Endothelial cell of umbilical vein (primary cell): Measurements from ENCODE around the gene NCR1. TPM values are rescaled to one million over a fixed set of nuclear protein-coding genes. Genes with fewer than 3 reads are reported as not detected.
"Not testable (repeated sequence)": the region's sequence is repeated elsewhere in the genome, so short reads cannot be mapped to it uniquely, and the experiment has no call there.

ENCODE experiments used
- BruUV-seq: library from RNA; stranded (reverse); fragments of 400-500 nt; replicated peaks from 2 replicates; lab custom pipeline; 2021; lab: Mats Ljungman, UMichigan
- CTCF ChIA-PET: fragments of 300-600, 350-600 bp; sonication (Branson Sonifier 250); formaldehyde crosslinking; loops from one replicate; lab custom pipeline; 2021; ENCODE audit warnings: antibody characterized with exemption, inconsistent platforms; lab: Charles Lee
- POLR2A ChIA-PET: fragments of 300-600, 350-600 bp; sonication (Branson Sonifier 250); formaldehyde crosslinking; loops from one replicate; lab custom pipeline; 2021; ENCODE audit warnings: antibody characterized with exemption, inconsistent platforms; lab: Charles Lee
- DNase-seq: peaks from one replicate; pipeline ENCODE4 v3.0.0-alpha.2; 2011; ENCODE audit warnings: low read depth, low spot score
- FAIRE-seq: peaks from 2 replicates; lab custom pipeline; 2011; peaks lifted over from hg19 to GRCh38; lab: Jason Lieb, UNC
- H2AFZ ChIP-seq: 2 replicates; pipeline ENCODE4 v1.6.0; 2012; ENCODE audit warnings: low read depth, low read length, control low read depth, inconsistent platforms
- H3K27ac ChIP-seq: 2 replicates; pipeline ENCODE4 v1.5.1; 2011; ENCODE audit warnings: low read depth, mild to moderate bottlenecking, control low read depth, low read length, moderate library complexity; ENCODE audit not compliant: insufficient read depth
- H3K27me3 ChIP-seq, 2 experiments: 2 replicates each; pipeline versions ENCODE4 v1.6.0 to v1.6.1; 2011; ENCODE audit warnings: low read length in 2 of 2, mixed read lengths in 1 of 2; ENCODE audit not compliant: control insufficient read depth in 2 of 2, insufficient read depth in 2 of 2
- H3K36me3 ChIP-seq, 2 experiments: 2 replicates in 1 of 2; 3 replicates in 1 of 2; pipeline ENCODE4 v1.5.1; 2011; ENCODE audit warnings: low read length in 2 of 2, mild to moderate bottlenecking in 1 of 2, moderate library complexity in 1 of 2; ENCODE audit not compliant: control insufficient read depth in 2 of 2, insufficient read depth in 2 of 2; ENCODE audit errors: extremely low read depth in 1 of 2
- H3K4me1 ChIP-seq: 3 replicates; pipeline ENCODE4 v1.5.1; 2011; ENCODE audit warnings: mild to moderate bottlenecking, low read length; ENCODE audit not compliant: control insufficient read depth, insufficient read depth; ENCODE audit errors: extremely low read depth
- H3K4me2 ChIP-seq: 2 replicates; pipeline ENCODE4 v1.6.1; 2011; ENCODE audit warnings: low read length, control low read depth, mixed read lengths; ENCODE audit not compliant: insufficient read depth
- H3K4me3 ChIP-seq, 3 experiments: fragments of 200-600 bp in 1 of 3; sonication (generic), shearing (Covaris generic) in 1 of 3; replicated peaks in 1 of 3; 2 replicates each; pipeline ENCODE4 v1.5.1; 2011 to 2016; ENCODE audit warnings: control low read depth in 3 of 3, low read length in 3 of 3, mild to moderate bottlenecking in 2 of 3, inconsistent platforms in 1 of 3, low read depth in 1 of 3, moderate library complexity in 1 of 3; ENCODE audit not compliant: insufficient read depth in 1 of 3
- H3K79me2 ChIP-seq: 2 replicates; pipeline ENCODE4 v1.6.0; 2012; ENCODE audit warnings: low read length, inconsistent platforms; ENCODE audit not compliant: control insufficient read depth, insufficient read depth
- H3K9ac ChIP-seq: replicated peaks from 2 replicates; pipeline ENCODE3; 2011; ENCODE audit warnings: low read length, control low read depth; ENCODE audit not compliant: insufficient read depth; ENCODE audit errors: extremely low read depth
- H3K9me1 ChIP-seq: replicated peaks from 3 replicates; pipeline ENCODE4 v1.6.0; 2011; ENCODE audit warnings: mild to moderate bottlenecking, low read length; ENCODE audit not compliant: control insufficient read depth, insufficient read depth; ENCODE audit errors: extremely low read depth
- H3K9me3 ChIP-seq: replicated peaks from 2 replicates; pipeline ENCODE4 v1.5.1; 2012; ENCODE audit warnings: low read length, inconsistent platforms; ENCODE audit not compliant: control insufficient read depth, insufficient read depth
- H4K20me1 ChIP-seq: replicated peaks from 2 replicates; pipeline ENCODE3; 2011; ENCODE audit warnings: mild to moderate bottlenecking, low read length; ENCODE audit not compliant: control insufficient read depth, insufficient read depth; ENCODE audit errors: extremely low read depth
- EZH2 ChIP-seq: IDR thresholded peaks from 2 replicates; pipeline ENCODE4 v1.6.1; 2012; ENCODE audit warnings: borderline replicate concordance, low read depth, mild to moderate bottlenecking, moderate library complexity, low read length, inconsistent platforms; ENCODE audit not compliant: severe bottlenecking
- FOS ChIP-seq: IDR thresholded peaks from 2 replicates; pipeline ENCODE4 v1.6.1; 2011; ENCODE audit warnings: mild to moderate bottlenecking, low read length, moderate library complexity, borderline replicate concordance; ENCODE audit not compliant: insufficient read depth
- GATA2 ChIP-seq: IDR thresholded peaks from 2 replicates; pipeline ENCODE4 v1.7.0; 2011; ENCODE audit warnings: low read depth, mild to moderate bottlenecking, moderate library complexity, mixed read lengths, low read length; ENCODE audit not compliant: insufficient read length, insufficient read depth
- JUN ChIP-seq: IDR thresholded peaks from 2 replicates; pipeline ENCODE4 v1.6.1; 2011; ENCODE audit warnings: borderline replicate concordance, low read depth; ENCODE audit not compliant: insufficient read length, insufficient read depth
- MAX ChIP-seq: IDR thresholded peaks from 2 replicates; pipeline ENCODE4 v1.6.1; 2011; ENCODE audit not compliant: insufficient read depth, insufficient read length
- MYC ChIP-seq: IDR thresholded peaks from one replicate; pipeline ENCODE4 v1.6.1; 2011; ENCODE audit warnings: mild to moderate bottlenecking, low read depth, low read length
- POLR2A ChIP-seq: IDR thresholded peaks from 2 replicates; pipeline ENCODE4 v1.6.1; 2012; ENCODE audit warnings: low read depth, mild to moderate bottlenecking, control low read depth, low read length
- POLR2AphosphoS5 ChIP-seq: IDR thresholded peaks from 2 replicates; pipeline ENCODE4 v1.6.1; 2012; ENCODE audit warnings: low read depth, mild to moderate bottlenecking, control low read depth, low read length, moderate library complexity; ENCODE audit not compliant: insufficient read depth
- dilution Hi-C: fragments of 300-500 bp; cut with MboI; formaldehyde crosslinking; loops from one replicate; pipeline ENCODE4 v1.15.0; 2019; ENCODE audit warnings: low sequenced_read_pairs; ENCODE audit not compliant: extremely low pct_ligation_motif_present
- intact Hi-C: fragments of 100-400 bp; cut with micrococcal nuclease; formaldehyde crosslinking; loops from one replicate; pipeline ENCODE4 v1.10.0; 2022
- polyA plus RNA-seq, 4 experiments: library from polyadenylated mRNA; depleted of rRNA in 3 of 4; stranded (reverse) in 3 of 4; unstranded in 1 of 4; fragments of >200 nt; gene quantifications; 2 replicates each; pipeline versions ENCODE4 v1.2.1 to v1.2.3, GENCODE V29; 2011 to 2012; ENCODE audit warnings: missing spikeins in 1 of 4
- total RNA-seq: library from RNA; stranded (reverse); gene quantifications from 2 replicates; pipeline ENCODE4 v1.2.3, GENCODE V29; 2021
- TF ChIP-seq, protein P1 (sequence below), 2 donors: IDR thresholded peaks; 1 replicate in 1 of 2; 2 replicates in 1 of 2; pipeline ENCODE4 v1.5.1; 2011; ENCODE audit warnings: low read length in 2 of 2, mild to moderate bottlenecking in 2 of 2, moderate library complexity in 2 of 2, control low read depth in 1 of 2, inconsistent platforms in 1 of 2, low read depth in 1 of 2; ENCODE audit not compliant: insufficient read depth in 1 of 2; ENCODE audit errors: extremely low read depth in 1 of 2

The NCR1 gene
- total and polyA plus RNA-seq, 2 donors (not counting 3 experiments of a cell fraction or from before 2014, with no cell fraction given) = 0.44 to 0.76 TPM

DNA sequence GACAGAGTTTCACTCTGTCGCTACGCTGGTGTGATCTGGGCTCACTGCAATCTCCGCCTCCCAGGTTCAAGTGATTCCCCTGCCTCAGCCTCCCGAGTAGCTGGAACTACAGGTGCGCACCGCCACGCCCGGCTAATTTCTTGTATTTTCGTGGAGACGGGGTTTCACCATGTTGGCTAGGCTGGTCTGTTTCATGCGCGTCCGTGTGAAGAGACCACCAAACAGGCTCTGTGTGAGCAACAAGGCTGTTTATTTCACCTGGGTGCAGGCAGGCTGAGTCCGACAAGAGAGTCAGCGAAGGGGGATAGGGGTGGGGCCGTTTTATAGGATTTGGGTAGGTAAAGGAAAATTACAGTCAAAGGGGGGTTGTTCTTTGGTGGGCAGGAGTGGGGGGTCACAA lies 11.8 kb upstream of the NCR1 start:
- POLR2A ChIA-PET, H3K9ac ChIP-seq, BruUV-seq, H3K27me3 ChIP-seq, H3K9me1 ChIP-seq, dilution Hi-C loops, H3K36me3 ChIP-seq, H3K4me3 ChIP-seq, H2AFZ ChIP-seq, H3K4me2 ChIP-seq, H3K79me2 ChIP-seq, H3K27ac ChIP-seq, CTCF ChIA-PET, H3K9me3 ChIP-seq, intact Hi-C loops, DNase-seq, H4K20me1 ChIP-seq, FAIRE-seq, H3K4me1 ChIP-seq: not testable (repeated sequence)

- no peak for TF ChIP-seq GATA2
- TF ChIP-seq MAX = no peak
- no peak for TF ChIP-seq EZH2
- TF ChIP-seq, protein P1, sequence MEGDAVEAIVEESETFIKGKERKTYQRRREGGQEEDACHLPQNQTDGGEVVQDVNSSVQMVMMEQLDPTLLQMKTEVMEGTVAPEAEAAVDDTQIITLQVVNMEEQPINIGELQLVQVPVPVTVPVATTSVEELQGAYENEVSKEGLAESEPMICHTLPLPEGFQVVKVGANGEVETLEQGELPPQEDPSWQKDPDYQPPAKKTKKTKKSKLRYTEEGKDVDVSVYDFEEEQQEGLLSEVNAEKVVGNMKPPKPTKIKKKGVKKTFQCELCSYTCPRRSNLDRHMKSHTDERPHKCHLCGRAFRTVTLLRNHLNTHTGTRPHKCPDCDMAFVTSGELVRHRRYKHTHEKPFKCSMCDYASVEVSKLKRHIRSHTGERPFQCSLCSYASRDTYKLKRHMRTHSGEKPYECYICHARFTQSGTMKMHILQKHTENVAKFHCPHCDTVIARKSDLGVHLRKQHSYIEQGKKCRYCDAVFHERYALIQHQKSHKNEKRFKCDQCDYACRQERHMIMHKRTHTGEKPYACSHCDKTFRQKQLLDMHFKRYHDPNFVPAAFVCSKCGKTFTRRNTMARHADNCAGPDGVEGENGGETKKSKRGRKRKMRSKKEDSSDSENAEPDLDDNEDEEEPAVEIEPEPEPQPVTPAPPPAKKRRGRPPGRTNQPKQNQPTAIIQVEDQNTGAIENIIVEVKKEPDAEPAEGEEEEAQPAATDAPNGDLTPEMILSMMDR (IDR thresholded peaks at IDR 0.05; ENCODE audit: extremely low read depth in 1 of 2, insufficient read depth in 1 of 2, low read depth in 1 of 2, low read length in 2 of 2) = no peak
- TF ChIP-seq JUN = no peak
- TF ChIP-seq FOS = no peak
- no peak for TF ChIP-seq POLR2A
- no peak for TF ChIP-seq POLR2AphosphoS5
- no peak for TF ChIP-seq MYC
- H3K4me1 ChIP-seq = no peaks in the 10 kb centered on the region
- no TSS peak for BruUV-seq
- H3K9me1 ChIP-seq = no peaks in the 10 kb centered on the region
- ChIA-PET POLR2A (interaction anchor here (0.5 kb wide), 1 partner anchor 14 kb away, joined by 4 read pairs; no protein-coding TSS in a partner anchor), CTCF (no interaction called here)
- no peak overlapping the region for H3K27ac ChIP-seq
- no peak overlapping the region for H3K4me2 ChIP-seq
- DNase-seq = no peak
- H3K4me3 ChIP-seq = no peak overlapping the region
- no peaks in the 10 kb centered on the region for H3K9me3 ChIP-seq
- intact Hi-C loops (no loop called here), dilution Hi-C loops (no loop called here)
- H3K9ac ChIP-seq = no peak overlapping the region
- H3K27me3 ChIP-seq = no peaks in the 10 kb centered on the region
- no peaks in the 10 kb centered on the region for H3K36me3 ChIP-seq
- H3K79me2 ChIP-seq = no peaks in the 10 kb centered on the region
- no peak overlapping the region for H2AFZ ChIP-seq
- H4K20me1 ChIP-seq = no peaks in the 10 kb centered on the region
- no peak for FAIRE-seq
These were observed 9.9 kb upstream of the NCR1 start for GRCh38 chr19:54896036-54896435.

GRCh38 chr19:54898685-54899084 lies 7.3 kb upstream of the NCR1 start:
- H3K27ac ChIP-seq, DNase-seq, POLR2A ChIA-PET, H2AFZ ChIP-seq, BruUV-seq, FAIRE-seq, H4K20me1 ChIP-seq, H3K9me1 ChIP-seq, CTCF ChIA-PET, H3K4me2 ChIP-seq, H3K9ac ChIP-seq, intact Hi-C loops, H3K79me2 ChIP-seq, H3K4me3 ChIP-seq, H3K27me3 ChIP-seq, dilution Hi-C loops, H3K36me3 ChIP-seq, H3K9me3 ChIP-seq, H3K4me1 ChIP-seq: not testable (repeated sequence)
